Measurements from ENCODE around the gene MAP7. TPM values are rescaled to one million over a fixed set of nuclear protein-coding genes. Genes with fewer than 3 reads are reported as not detected.

MAP7 gene
- total RNA-seq, 3 donors from 2014 or later (not counting 1 experiment from before 2014, with no cell fraction given): 0.14 to 0.68 (median 0.14) TPM

DNA sequence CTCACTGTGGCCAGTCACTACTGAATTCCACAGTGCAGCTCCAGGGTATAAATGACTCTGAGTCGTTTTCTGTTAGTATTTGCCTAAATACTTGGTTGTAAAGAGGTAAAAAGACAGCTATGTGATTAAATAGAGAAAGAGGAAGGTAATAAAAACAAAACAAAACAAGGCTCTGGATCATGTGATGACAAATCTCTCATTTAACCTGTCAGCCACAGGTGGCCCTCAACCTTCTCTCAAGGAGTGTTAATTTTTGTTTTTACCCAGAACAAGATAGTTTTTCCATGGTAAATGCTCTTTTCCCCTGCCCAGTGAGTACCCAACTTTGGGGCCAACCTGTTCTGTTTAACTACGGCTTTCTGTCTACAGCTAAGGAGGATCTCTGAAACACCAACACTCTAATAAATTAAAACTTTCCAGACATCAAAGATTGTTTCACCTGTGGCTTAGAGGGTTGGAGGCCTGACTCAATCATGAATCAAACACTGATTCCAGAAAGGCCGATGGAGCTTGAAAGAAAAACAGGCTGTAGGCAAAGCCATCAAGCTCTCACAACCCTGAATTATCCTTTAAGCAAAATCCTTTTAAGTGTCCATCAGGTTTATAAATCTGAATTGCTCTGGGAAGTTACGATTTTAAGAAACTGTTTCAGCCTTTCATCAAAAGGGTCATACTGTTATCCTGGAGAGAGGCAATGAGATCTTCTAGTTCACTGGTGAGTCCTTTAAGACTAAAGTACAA is 179.1 kb downstream of the MAP7 start:
- H3K27ac Mint-ChIP-seq: no peak overlapping the region
- ATAC-seq: no peak
- Histone ChIP-seq H3K36me3 (ENCODE audit: control insufficient read depth, insufficient read depth, low read length) (no peaks in the 10 kb centered on the region), H3K27me3 (ENCODE audit: control insufficient read depth, insufficient read depth, low read length) (no peaks in the 10 kb centered on the region), H3K4me1 (ENCODE audit: control insufficient read depth, insufficient read depth, low read length) (no peaks in the 10 kb centered on the region), H3K9me3 (ENCODE audit: control insufficient read depth, insufficient read depth, low read length) (no peaks in the 10 kb centered on the region), H3K27ac (ENCODE audit: low read length) (no peak overlapping the region), H3K4me3 (ENCODE audit: low read length) (no peak overlapping the region)
- no peak overlapping the region for H3K4me3 Mint-ChIP-seq
- TF ChIP-seq, protein P1, sequence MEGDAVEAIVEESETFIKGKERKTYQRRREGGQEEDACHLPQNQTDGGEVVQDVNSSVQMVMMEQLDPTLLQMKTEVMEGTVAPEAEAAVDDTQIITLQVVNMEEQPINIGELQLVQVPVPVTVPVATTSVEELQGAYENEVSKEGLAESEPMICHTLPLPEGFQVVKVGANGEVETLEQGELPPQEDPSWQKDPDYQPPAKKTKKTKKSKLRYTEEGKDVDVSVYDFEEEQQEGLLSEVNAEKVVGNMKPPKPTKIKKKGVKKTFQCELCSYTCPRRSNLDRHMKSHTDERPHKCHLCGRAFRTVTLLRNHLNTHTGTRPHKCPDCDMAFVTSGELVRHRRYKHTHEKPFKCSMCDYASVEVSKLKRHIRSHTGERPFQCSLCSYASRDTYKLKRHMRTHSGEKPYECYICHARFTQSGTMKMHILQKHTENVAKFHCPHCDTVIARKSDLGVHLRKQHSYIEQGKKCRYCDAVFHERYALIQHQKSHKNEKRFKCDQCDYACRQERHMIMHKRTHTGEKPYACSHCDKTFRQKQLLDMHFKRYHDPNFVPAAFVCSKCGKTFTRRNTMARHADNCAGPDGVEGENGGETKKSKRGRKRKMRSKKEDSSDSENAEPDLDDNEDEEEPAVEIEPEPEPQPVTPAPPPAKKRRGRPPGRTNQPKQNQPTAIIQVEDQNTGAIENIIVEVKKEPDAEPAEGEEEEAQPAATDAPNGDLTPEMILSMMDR (IDR thresholded peaks at IDR 0.05): no peak
- intact Hi-C loops (cut with micrococcal nuclease): no loop called here
- H3K4me1 Mint-ChIP-seq: peaks cover 2% of the 10 kb centered on the region in 2 donors
- H3K27me3 Mint-ChIP-seq (ENCODE audit: low read depth in 2 of 2): peaks cover 5 to 12% of the 10 kb centered on the region in 2 donors
- H3K9me3 Mint-ChIP-seq: no peaks in the 10 kb centered on the region
- WGBS (ENCODE audit: insufficient coverage): 72% methylated on average over 4 of the region's 4 CpGs
- DNase-seq: no peak
- no peaks in the 10 kb centered on the region for H3K36me3 Mint-ChIP-seq

DNA sequence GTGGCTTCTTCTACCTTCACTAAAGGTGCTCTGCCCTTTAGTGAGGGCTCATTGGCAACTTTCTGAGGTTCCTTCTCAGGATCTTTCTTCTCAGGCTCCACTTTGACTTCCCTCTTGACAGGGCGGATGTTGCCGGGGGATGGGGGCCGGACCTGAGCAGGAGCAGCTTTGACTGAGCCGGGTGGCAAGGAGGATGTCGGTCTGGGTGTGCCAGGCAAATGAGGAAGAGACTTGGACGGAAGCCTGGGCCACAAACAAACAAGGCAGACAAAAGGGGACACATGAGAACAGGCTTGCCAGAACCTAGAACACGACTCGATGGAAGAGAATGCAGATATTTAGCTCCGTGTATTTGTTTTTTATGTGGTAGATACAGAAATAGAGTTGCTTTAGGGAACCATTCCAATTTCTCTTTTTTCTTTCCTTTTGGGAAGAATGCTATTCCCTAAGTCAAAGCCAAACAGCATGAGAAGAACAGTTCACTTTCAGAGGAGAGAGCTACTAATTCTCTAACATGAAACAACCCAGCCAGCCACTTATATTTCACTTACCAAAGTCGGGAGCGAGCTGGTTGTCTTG is 184.4 kb downstream of the MAP7 start:
- 7% methylated on average over 9 of the region's 11 CpGs for WGBS (ENCODE audit: insufficient coverage)
- H3K9me3 ChIP-seq (ENCODE audit: control insufficient read depth, insufficient read depth, low read length): no peaks in the 10 kb centered on the region
- no peaks in the 10 kb centered on the region for H3K9me3 Mint-ChIP-seq
- TF ChIP-seq, protein P1 (IDR thresholded peaks at IDR 0.05): no peak
- no peaks in the 10 kb centered on the region for H3K36me3 Mint-ChIP-seq
- peaks cover 6% of the 10 kb centered on the region for H3K4me1 ChIP-seq (ENCODE audit: control insufficient read depth, insufficient read depth, low read length)
- H3K4me3 ChIP-seq (ENCODE audit: low read length): no peak overlapping the region
- no peaks in the 10 kb centered on the region for H3K27me3 Mint-ChIP-seq (ENCODE audit: low read depth in 2 of 2)
- no peaks in the 10 kb centered on the region for H3K27me3 ChIP-seq (ENCODE audit: control insufficient read depth, insufficient read depth, low read length)
- intact Hi-C loops (cut with micrococcal nuclease): no loop called here
- peak overlapping the region in 1 of 2 donors; percentile 23 for H3K27ac Mint-ChIP-seq
- no peak overlapping the region for H3K4me3 Mint-ChIP-seq
- DNase-seq: peak in 1 of 2 donors; percentile 33
- ATAC-seq: peak in 2 of 3 donors; percentile 47 to 63
- no peak overlapping the region for H3K27ac ChIP-seq (ENCODE audit: low read length)
- no peaks in the 10 kb centered on the region for H3K36me3 ChIP-seq (ENCODE audit: control insufficient read depth, insufficient read depth, low read length)
- peaks cover 9% of the 10 kb centered on the region in 2 donors for H3K4me1 Mint-ChIP-seq

DNA sequence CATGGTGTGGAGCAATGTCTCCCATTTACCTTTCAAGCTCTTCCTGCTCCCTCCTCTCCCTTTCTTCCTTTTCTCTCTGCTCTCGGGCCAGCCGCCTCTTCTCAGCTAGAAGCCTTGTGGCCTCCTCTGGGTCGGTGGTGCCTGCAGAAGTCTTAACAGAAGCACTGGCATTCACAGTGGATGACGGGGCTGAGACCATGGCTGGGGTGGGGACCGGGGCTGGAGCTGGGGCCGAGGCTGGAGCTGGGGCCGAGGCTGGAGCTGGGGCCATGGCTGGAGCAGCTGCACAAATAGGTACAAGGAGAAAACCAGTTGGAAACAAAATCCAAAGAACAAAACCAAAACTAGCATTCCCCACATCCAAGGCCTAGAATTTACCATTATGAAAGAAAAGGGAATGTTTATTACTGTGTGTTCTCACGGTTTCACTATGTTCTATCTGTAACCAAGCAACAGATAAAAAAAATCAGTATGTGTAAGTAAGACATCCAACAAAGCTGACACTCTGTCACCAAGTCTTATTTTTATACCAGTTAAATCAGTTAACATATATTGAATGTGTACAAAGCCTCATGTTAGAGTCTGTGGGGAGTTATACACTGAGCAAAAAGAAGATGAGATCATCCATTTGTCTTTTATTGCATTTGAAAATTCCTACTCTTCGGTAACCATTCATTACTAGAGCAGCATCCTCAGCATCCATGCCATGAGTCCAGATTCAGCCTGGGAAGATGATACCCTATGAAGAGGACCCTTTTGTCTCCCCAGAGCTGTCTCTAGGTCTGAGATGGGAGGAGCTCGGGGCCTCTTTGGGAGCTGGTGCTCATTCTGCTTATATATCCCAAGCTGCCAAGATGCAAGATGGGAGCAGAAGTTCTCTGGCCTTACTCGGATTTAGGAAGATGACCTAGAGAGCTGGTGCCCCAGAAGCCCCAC is 187.5 kb downstream of the MAP7 start:
- intact Hi-C loops (cut with micrococcal nuclease): no loop called here
- no peaks in the 10 kb centered on the region for H3K36me3 ChIP-seq (ENCODE audit: control insufficient read depth, insufficient read depth, low read length)
- TF ChIP-seq, protein P1 (IDR thresholded peaks at IDR 0.05): no peak
- ATAC-seq: no peak
- H3K9me3 ChIP-seq (ENCODE audit: control insufficient read depth, insufficient read depth, low read length): no peaks in the 10 kb centered on the region
- 94% methylated on average over 10 of the region's 11 CpGs for WGBS (ENCODE audit: insufficient coverage)
- Mint-ChIP-seq H3K9me3 (no peaks in the 10 kb centered on the region), H3K27me3 (ENCODE audit: low read depth in 2 of 2) (no peaks in the 10 kb centered on the region), H3K4me1 (peaks cover 9% of the 10 kb centered on the region in 2 donors), H3K36me3 (no peaks in the 10 kb centered on the region), H3K27ac (no peak overlapping the region), H3K4me3 (no peak overlapping the region)
- DNase-seq: no peak
- H3K4me3 ChIP-seq (ENCODE audit: low read length): no peak overlapping the region
- H3K27me3 ChIP-seq (ENCODE audit: control insufficient read depth, insufficient read depth, low read length): no peaks in the 10 kb centered on the region
- no peak overlapping the region for H3K27ac ChIP-seq (ENCODE audit: low read length)
- peaks cover 6% of the 10 kb centered on the region for H3K4me1 ChIP-seq (ENCODE audit: control insufficient read depth, insufficient read depth, low read length)

All from natural killer cell (primary cell).